Measurements from ENCODE around the gene UBAP2L. TPM values are rescaled to one million over a fixed set of nuclear protein-coding genes. Genes with fewer than 3 reads are reported as not detected.

Gene UBAP2L
- 73.0 and 74.9 TPM in 2 replicates for total RNA-seq (2014; rRNA removed; shearing (Covaris generic))

DNA sequence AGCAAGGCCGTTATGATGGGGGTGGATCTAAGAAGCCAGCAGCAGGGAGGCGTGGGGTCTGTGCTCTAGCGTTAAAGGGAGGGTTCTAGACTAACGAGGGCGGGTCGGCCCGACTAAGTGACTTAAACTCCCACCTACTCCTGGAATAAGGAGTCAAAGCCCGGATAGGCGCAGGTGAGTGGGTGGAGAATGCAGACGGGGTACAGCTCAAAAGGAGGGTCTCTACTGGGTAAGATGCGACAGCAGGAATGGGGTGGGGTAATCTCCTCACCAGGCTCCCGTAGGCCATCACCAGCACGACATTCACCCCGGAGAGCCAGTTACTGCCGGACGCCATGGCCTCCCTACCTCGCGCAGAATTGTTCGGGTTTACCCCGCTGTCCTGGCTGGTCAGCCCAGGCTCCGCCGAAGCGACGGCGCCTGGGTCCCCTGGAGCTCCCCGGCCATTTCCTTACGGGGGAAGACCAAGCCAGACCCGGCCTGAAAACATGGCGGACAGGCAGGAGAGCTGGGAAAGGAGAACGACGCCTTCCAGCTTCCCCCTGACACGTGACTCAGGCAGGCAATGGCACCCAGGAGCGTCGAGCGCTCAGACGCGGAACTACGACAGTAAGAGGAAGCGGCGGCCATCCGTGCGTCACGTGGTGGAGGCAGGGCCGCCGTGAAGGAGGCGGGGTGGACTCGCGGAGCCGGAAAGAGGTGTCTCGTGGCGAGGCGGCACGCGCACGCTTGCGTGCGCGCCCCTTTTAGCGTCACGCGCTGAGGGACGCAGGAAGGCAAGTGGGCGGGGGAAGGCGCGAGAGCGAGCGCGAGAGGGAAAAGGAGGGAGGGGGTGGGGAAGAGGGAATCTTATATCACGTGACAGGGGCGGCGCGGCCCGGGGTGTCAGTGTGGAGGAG lies at the start of gene UBAP2L:
UBAP2L (plus strand) TSS at position 885 of the 899 bp plus-strand sequence. CDS start 4,169 bp downstream, outside the sequence.
- DNase-seq (ENCODE audit: low spot score), result peak; percentile 98

DNA sequence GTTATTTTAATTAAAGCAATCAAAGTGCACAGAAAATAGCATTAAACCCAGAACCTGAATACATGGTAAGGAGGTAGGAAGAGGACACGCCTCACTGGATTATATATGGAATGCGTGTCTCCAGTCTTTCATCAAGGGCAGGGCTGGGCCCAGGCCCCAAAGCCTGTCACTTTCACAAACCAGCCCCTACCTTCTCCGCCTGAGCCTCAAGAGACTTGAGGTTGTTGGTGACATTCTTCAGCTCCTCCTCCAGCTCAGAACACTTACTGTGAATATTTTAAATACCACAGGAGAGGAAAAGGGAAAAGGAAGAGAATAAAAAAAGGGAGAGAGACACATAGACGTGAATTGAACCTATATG lies 49.6 kb upstream of the UBAP2L start:
- DNase-seq (ENCODE audit: low spot score), result no peak

DNA sequence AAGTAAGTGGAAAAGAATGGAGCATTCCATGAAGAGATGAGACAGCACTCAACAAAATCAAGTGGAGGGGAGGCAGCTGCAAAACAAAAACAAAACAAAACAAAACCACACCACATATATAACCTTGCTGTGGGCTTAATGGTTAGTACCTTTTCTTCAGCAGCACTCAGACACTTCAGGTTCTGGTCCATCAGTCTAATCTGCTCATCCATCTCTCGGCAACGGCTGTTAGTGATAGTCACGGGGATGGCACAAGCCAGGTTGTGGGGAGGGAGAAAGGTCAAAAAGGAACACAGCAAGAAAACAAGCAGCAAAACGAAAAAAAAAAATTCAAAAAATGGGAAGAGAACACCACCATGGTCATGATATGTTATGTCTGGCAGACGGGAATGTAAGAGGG lies 48.9 kb upstream of the UBAP2L start:
- no peak for DNase-seq (ENCODE audit: low spot score)

DNA sequence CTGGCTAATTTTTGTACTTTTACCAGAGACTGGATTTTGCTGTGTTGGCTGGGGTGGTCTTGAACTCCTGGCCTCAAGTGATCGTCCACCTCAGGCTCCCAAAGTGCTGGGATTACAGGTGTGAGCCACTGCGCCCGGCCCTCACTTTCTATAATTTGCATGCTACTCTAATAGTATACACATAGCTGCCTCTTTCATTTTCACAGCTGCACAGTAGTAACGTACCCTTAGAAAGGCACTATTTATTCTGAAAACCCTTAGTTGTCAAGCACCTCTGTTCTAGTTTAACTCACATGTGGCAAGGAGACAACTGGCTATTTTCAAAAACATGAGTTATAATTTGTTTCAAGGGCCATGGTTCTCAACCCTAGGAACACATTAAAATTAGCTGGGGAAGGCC lies 46.1 kb upstream of the UBAP2L start:
- DNase-seq (ENCODE audit: low spot score), result no peak

- no peak for DNase-seq (ENCODE audit: low spot score)
These were observed 44.4 kb upstream of the UBAP2L start for GRCh38 chr1:154176337-154176736.

DNA sequence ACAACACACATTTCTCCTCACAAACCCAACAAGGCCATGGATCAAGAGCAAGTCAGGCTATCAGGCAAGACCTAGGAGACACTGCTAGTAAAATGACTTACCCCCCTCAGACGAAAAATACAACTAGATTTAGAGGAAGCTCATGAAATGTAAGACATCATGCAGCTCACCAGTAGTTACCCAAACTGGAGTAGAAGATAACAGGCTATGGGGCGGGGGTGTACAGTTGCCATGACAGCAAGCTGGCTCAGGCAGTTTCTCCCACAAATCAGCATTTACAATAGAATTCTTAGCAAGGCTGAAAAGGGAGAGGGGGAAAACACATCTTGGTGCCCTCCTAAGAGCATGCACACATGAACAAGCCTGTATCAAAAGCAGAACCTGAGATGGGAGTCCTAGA lies 42.7 kb upstream of the UBAP2L start:
- DNase-seq (ENCODE audit: low spot score), result no peak

- no peak for DNase-seq (ENCODE audit: low spot score)
These were observed 41.6 kb upstream of the UBAP2L start for GRCh38 chr1:154178911-154179811.

- DNase-seq (ENCODE audit: low spot score), result peak; percentile 68
These were observed 40.6 kb upstream of the UBAP2L start for GRCh38 chr1:154179946-154180687.

- no peak for DNase-seq (ENCODE audit: low spot score)
These were observed 38.8 kb upstream of the UBAP2L start for GRCh38 chr1:154181944-154182343.

- DNase-seq (ENCODE audit: low spot score), result peak; percentile 85
These were observed 38.3 kb upstream of the UBAP2L start for GRCh38 chr1:154182344-154183045.

GRCh38 chr1:154183046-154183915 lies 37.5 kb upstream of the UBAP2L start:
- DNase-seq (ENCODE audit: low spot score), result peak; percentile 98

GRCh38 chr1:154186177-154186576 lies 34.6 kb upstream of the UBAP2L start:
- peak; percentile 66 for DNase-seq (ENCODE audit: low spot score)

GRCh38 chr1:154186852-154187501 lies 33.8 kb upstream of the UBAP2L start:
- DNase-seq (ENCODE audit: low spot score), result no peak

- no peak for DNase-seq (ENCODE audit: low spot score)
These were observed 30.2 kb upstream of the UBAP2L start for GRCh38 chr1:154190550-154190949.

GRCh38 chr1:154191990-154192461 lies 28.7 kb upstream of the UBAP2L start, which contains the start of gene TPM3:
Gene TPM3 (minus strand): TSS chr1:154192100. CDS start chr1:154192018, 82 bp downstream.
- DNase-seq (ENCODE audit: low spot score), result no peak

DNA sequence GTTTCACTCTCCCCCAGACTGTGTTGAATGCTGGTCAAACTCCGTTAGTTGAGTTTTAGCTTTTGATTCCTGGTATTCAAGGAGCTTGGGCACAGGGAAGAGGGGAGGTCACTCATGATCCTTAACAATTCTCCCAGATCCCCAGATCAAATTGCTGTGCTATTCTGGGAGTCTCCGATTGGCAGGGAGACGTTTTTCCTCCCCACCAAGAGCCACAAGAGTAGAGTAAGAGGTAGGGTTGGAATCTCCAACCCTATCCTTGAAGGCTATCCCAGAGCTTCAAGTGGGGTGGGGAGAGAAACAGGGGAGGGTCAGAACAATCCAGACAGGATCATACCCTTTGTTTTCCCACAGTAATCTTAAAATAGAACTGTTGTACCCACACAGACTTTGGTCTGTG lies 28.3 kb upstream of the UBAP2L start:
- no peak for DNase-seq (ENCODE audit: low spot score)

- DNase-seq (ENCODE audit: low spot score), result peak; percentile 31
These were observed 26.9 kb upstream of the UBAP2L start for GRCh38 chr1:154193821-154194220.

DNA sequence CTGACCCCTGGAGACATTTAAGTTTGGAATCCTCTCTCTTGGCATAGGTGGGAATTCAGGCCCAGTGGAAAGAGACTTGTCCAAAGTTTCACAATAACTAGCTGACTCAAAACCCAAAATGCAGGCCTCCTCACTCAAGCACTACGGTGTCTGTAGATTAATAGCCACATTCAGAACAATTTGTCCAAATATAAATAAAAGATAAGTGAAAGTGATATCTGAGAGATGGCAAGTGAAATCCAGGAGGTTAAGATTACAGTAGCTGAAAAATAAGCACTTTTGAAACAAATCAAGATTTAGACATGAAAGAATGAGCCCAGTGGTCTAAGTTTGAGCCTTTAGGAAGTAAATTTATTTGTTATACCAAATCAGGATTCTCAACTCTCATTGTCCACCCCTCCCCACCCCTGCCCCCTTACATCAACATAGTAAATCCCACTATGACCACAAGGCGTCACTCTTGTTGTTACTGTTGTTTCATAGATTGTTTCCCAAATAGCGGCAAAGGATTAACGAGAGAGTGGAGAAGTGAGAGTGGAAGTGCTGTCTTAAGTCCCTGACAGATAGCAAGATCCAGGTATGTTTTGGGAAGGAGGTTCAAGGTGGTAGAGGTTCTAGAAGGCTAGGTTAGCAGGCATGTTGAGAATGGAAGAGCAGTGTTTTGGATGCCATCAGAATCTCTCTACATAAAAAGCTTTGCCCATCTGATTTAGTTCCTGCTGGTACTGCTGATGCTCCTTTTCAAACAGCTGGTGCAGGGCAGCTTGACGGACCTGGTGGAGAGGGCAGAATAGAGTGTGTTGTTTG lies 21.8 kb upstream of the UBAP2L start:
- peak; percentile 80 for DNase-seq (ENCODE audit: low spot score)

GRCh38 chr1:154199563-154199879 lies 21.2 kb upstream of the UBAP2L start:
- DNase-seq (ENCODE audit: low spot score), result no peak
